Right lung (tissue), 5 donors: Measurements from ENCODE around the gene CUEDC2. TPM values are rescaled to one million over a fixed set of nuclear protein-coding genes. Genes with fewer than 3 reads are reported as not detected.

Experiments used
- polyA plus RNA-seq, 5 donors: library from polyadenylated mRNA; unstranded; fragments of 120-200 nt; gene quantifications; one replicate each; pipeline versions ENCODE4 v1.2.1 to v1.2.3, GENCODE V29; 2013; ENCODE audit warnings: inconsistent platforms in 1 of 5, low replicate concordance in 1 of 5; ENCODE audit not compliant: insufficient read length in 5 of 5, insufficient read depth in 1 of 5

Gene CUEDC2
- polyA plus RNA-seq, 5 donors: 58.7 to 90.0 (median 70.6) TPM

Other genes starting within 250 kb of the CUEDC2 start
- under 1 TPM; 0.42 to 0.74 (median 0.47) TPM for gene ELOVL3, start 206.3 kb downstream of the CUEDC2 start, polyA plus RNA-seq
- 1 to 10 TPM in 1 of 5 donors, under 1 TPM in 3, not detected in 1; 0.21 to 2.3 (median 0.52) TPM for gene PITX3, start 191.1 kb downstream of the CUEDC2 start, polyA plus RNA-seq
- gene GBF1, start 187.0 kb downstream of the CUEDC2 start, polyA plus RNA-seq: 10 to 100 TPM; 38.8 to 48.0 (median 44.6) TPM
- 10 to 100 TPM; 17.1 to 25.7 (median 24.6) TPM for gene NFKB2, start 36.9 kb downstream of the CUEDC2 start, polyA plus RNA-seq
- 10 to 100 TPM in 3 of 5 donors, 1 to 10 TPM in 2; 7.4 to 17.1 (median 10.1) TPM for gene PSD, start 13.8 kb downstream of the CUEDC2 start, polyA plus RNA-seq
- 10 to 100 TPM in 1 of 5 donors, 1 to 10 TPM in 4; 4.3 to 13.6 (median 6.2) TPM for gene FBXL15, start 11.7 kb downstream of the CUEDC2 start, polyA plus RNA-seq
- 1 to 10 TPM in 4 of 5 donors, under 1 TPM in 1; 0.78 to 2.8 (median 1.6) TPM for gene C10orf95, start 19.0 kb upstream of the CUEDC2 start, polyA plus RNA-seq
- gene ACTR1A, start 70.1 kb upstream of the CUEDC2 start, polyA plus RNA-seq: 10 to 100 TPM; 79.6 to 93.3 (median 85.8) TPM
- gene SUFU, start 71.4 kb upstream of the CUEDC2 start, polyA plus RNA-seq: 10 to 100 TPM; 22.0 to 29.7 (median 27.2) TPM
- gene TRIM8, start 211.9 kb upstream of the CUEDC2 start, polyA plus RNA-seq: 100 to 1,000 TPM in 2 of 5 donors, 10 to 100 TPM in 3; 68.5 to 132 (median 95.1) TPM